OCI-LY3 (cell line): ENCODE measurements around the gene TARS2.

Experiments used
- CTCF ChIP-seq: fragments of 200-600, 300-600 bp; sonication (generic); IDR thresholded peaks from 2 replicates; pipeline ENCODE4 v1.5.1; 2014; ENCODE audit warnings: antibody characterized with exemption, low read length, low read depth
- EZH2phosphoT487 ChIP-seq: fragments of 200-600 bp; shearing (Covaris generic); IDR thresholded peaks from 2 replicates; pipeline ENCODE4 v1.6.1; 2018; ENCODE audit warnings: antibody characterized with exemption, mixed run types, low read depth

- TF ChIP-seq CTCF (no peak), EZH2phosphoT487 (no peak)
Measured at GRCh38 chr1:150466964-150467363, 20.3 kb upstream of the TARS2 start.
